NK-92 (cell line): ENCODE data around the gene GPR75.

ENCODE experiments used
- DNase-seq: peaks from one replicate; lab custom pipeline; 2025; ENCODE audit not compliant: unreplicated experiment; lab: John Stamatoyannopoulos, UW

Gene GPR75

DNA sequence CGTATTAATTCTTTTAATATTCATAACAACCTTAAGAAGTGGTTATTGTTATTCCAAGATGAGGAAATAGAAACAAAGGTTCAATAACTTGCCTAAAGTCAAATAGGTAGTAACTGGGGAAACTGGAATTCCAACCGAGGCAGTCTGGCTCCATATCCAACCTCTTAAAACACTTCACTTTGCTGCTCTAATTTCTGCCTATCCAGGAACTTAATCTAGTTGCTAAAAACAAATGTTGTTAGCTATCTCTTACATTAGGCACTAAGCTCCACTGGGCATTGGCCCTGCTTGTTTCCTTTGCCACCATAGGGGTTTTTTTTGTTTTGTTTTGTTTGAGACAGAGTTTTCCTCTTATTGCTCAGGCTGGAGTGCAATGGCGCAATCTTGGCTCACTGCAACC is 48.2 kb downstream of the GPR75 start:
- no peak for DNase-seq
